Activated CD8-positive, alpha-beta memory T cell treated with anti-CD3 and anti-CD28 coated beads for 1 hour (primary cell): Measurements from ENCODE around the gene EFNA2.

Experiments
- DNase-seq, 2 donors: peaks; one replicate each; pipeline ENCODE4 v3.0.0-alpha.2; 2020; ENCODE audit warnings: low read depth in 1 of 2; ENCODE audit errors: extremely low read depth in 1 of 2

Gene EFNA2

GRCh38 chr19:1259876-1260748 is 25.6 kb upstream of the EFNA2 start:
- DNase-seq: no peak

GRCh38 chr19:1260749-1261537 is 24.7 kb upstream of the EFNA2 start:
- peak; percentile 89 to 98 for DNase-seq

- no peak for DNase-seq
Measured at GRCh38 chr19:1261538-1261797, 24.2 kb upstream of the EFNA2 start.

- no peak for DNase-seq
Measured at GRCh38 chr19:1261798-1262622, 23.7 kb upstream of the EFNA2 start.

GRCh38 chr19:1262623-1263123 is 23.0 kb upstream of the EFNA2 start:
- no peak for DNase-seq

- no peak for DNase-seq
Measured at GRCh38 chr19:1263188-1263587, 22.5 kb upstream of the EFNA2 start.

- no peak for DNase-seq
Measured at GRCh38 chr19:1264801-1265614, 20.7 kb upstream of the EFNA2 start.

- no peak for DNase-seq
Measured at GRCh38 chr19:1265615-1266128, 20.0 kb upstream of the EFNA2 start.

GRCh38 chr19:1266129-1266915 is 19.4 kb upstream of the EFNA2 start:
- DNase-seq: peak in 1 of 2 donors; percentile 78

- DNase-seq: peak in 1 of 2 donors; percentile 63
Measured at GRCh38 chr19:1266916-1267476, 18.7 kb upstream of the EFNA2 start.

- DNase-seq: no peak
Measured at GRCh38 chr19:1267477-1268225, 18.0 kb upstream of the EFNA2 start.

GRCh38 chr19:1268226-1269064 is 17.2 kb upstream of the EFNA2 start:
- DNase-seq: no peak

- peak; percentile 98 to 99 for DNase-seq
Measured at GRCh38 chr19:1269065-1269477, 16.6 kb upstream of the EFNA2 start, which contains the start of gene CIRBP. Gene CIRBP (plus strand): TSS chr19:1269332. CDS start chr19:1270934, 1,602 bp downstream.

GRCh38 chr19:1269478-1270212 is 16.0 kb upstream of the EFNA2 start:
- peak in 1 of 2 donors; percentile 80 for DNase-seq

- no peak for DNase-seq
Measured at GRCh38 chr19:1270213-1270853, 15.3 kb upstream of the EFNA2 start.
